ENCODE results near the gene C5orf63.
"Not testable (repeated sequence)": the region's sequence is repeated elsewhere in the genome, so short reads cannot be mapped to it uniquely, and the experiment has no call there.

C5orf63 gene

GRCh38 chr5:127030259-127031146, 42.8 kb downstream of the C5orf63 start, which contains the start of gene MARCHF3:
TSS of gene MARCHF3 (minus strand) at chr5:127030558. CDS start at chr5:126918171, 112,387 bp downstream.
- DNase-seq = peak; percentile 96

- DNase-seq = peak; percentile 83
Observed at GRCh38 chr5:127029581-127030258, 43.6 kb downstream of the C5orf63 start.

- peak; percentile 70 for DNase-seq
Observed at GRCh38 chr5:127028822-127029457, 44.4 kb downstream of the C5orf63 start.

GRCh38 chr5:127027539-127027938, 45.8 kb downstream of the C5orf63 start:
- DNase-seq = no peak

- DNase-seq = no peak
Observed at GRCh38 chr5:127026166-127026565, 47.1 kb downstream of the C5orf63 start.

- DNase-seq = no peak
Observed at GRCh38 chr5:127025467-127025866, 47.8 kb downstream of the C5orf63 start.

- no peak for DNase-seq
Observed at GRCh38 chr5:127024821-127025220, 48.5 kb downstream of the C5orf63 start.

GRCh38 chr5:127023552-127024191, 49.6 kb downstream of the C5orf63 start:
- DNase-seq = not testable (repeated sequence)

GRCh38 chr5:127022846-127023245, 50.5 kb downstream of the C5orf63 start:
- DNase-seq = no peak

GRCh38 chr5:127019928-127020327, 53.4 kb downstream of the C5orf63 start:
- no peak for DNase-seq

- not testable (repeated sequence) for DNase-seq
Observed at GRCh38 chr5:127016722-127017121, 56.6 kb downstream of the C5orf63 start.

- DNase-seq = no peak
Observed at GRCh38 chr5:127015716-127016115, 57.6 kb downstream of the C5orf63 start.

- no peak for DNase-seq
Observed at GRCh38 chr5:127014573-127014972, 58.7 kb downstream of the C5orf63 start.

- DNase-seq = no peak
Observed at GRCh38 chr5:127013407-127013806, 59.9 kb downstream of the C5orf63 start.

GRCh38 chr5:127012916-127013315, 60.4 kb downstream of the C5orf63 start:
- no peak for DNase-seq

- peak; percentile 35 for DNase-seq
Observed at GRCh38 chr5:127011961-127012644, 61.2 kb downstream of the C5orf63 start.

GRCh38 chr5:127011153-127011552, 62.1 kb downstream of the C5orf63 start:
- DNase-seq = no peak

GRCh38 chr5:127010362-127010761, 62.9 kb downstream of the C5orf63 start:
- DNase-seq = no peak

GRCh38 chr5:127009784-127010183, 63.5 kb downstream of the C5orf63 start:
- DNase-seq = no peak

- DNase-seq = no peak
Observed at GRCh38 chr5:127008300-127008975, 64.9 kb downstream of the C5orf63 start.

GRCh38 chr5:127007522-127007921, 65.8 kb downstream of the C5orf63 start:
- no peak for DNase-seq

- DNase-seq = peak; percentile 43
Observed at GRCh38 chr5:127006744-127007143, 66.6 kb downstream of the C5orf63 start.

Measured in hematopoietic multipotent progenitor cell treated with erythropoietin and hydrocortisone succinate and interleukin-3 and kit ligand, for 6 days (in vitro differentiated cells).